ENCODE data around the gene UBL4A. TPM values are rescaled to one million over a fixed set of nuclear protein-coding genes. Genes with fewer than 3 reads are reported as not detected.
A peak's percentile ranks its signal among the peaks of the same experiment; 100 is the strongest.

UBL4A gene
- total and polyA plus RNA-seq, 9 of the 15 experiments (the other 6 are each of a cell fraction or from before 2014, with no cell fraction given): 15.2 to 140 (median 100) TPM

GRCh38 chrX:154511761-154512160, 25.3 kb upstream of the UBL4A start:
- H2AFZ ChIP-seq (ENCODE audit: low read depth, low read length): no peak overlapping the region
- POLR2A ChIA-PET: interaction anchor here (1.1 kb wide), 1 partner anchor 10 kb away, joined by 4 read pairs; no protein-coding TSS in a partner anchor

More at GRCh38 chrX:154511761-154512160, 25.3 kb upstream of the UBL4A start:
- no peak overlapping the region for H3K4me2 ChIP-seq (ENCODE audit: insufficient read depth, low read length)
- no peaks in the 10 kb centered on the region; the same call in 1 of the 2 replicates for H4K20me1 ChIP-seq (replicated peaks; ENCODE audit: control insufficient read depth, insufficient read depth, low read length)
- in situ Hi-C loops (cut with MboI) (no loop called here), intact Hi-C loops (cut with micrococcal nuclease) (no loop called here)
- no peak overlapping the region for H3K4me3 ChIP-seq
- H3K9me1 ChIP-seq (ENCODE audit: control insufficient read depth, insufficient read depth, low read length): no peaks in the 10 kb centered on the region
- no TSS peak for BruUV-seq (replicated peaks)
- H3K36me3 ChIP-seq (ENCODE audit: control insufficient read depth, insufficient read depth, low read length): peaks cover 50% of the 10 kb centered on the region; the same call in 2 of the 3 replicates
- DNase-seq (ENCODE audit: extremely low read depth in 1 of 4, low spot score in 3 of 4): no peak
- peaks cover 9 to 29% of the 10 kb centered on the region in 2 experiments; a peak in 4 of 5 replicates for H3K4me1 ChIP-seq (replicated peaks in 1 of 2; ENCODE audit: control insufficient read depth in 2 of 2, insufficient read depth in 2 of 2, low read length in 2 of 2)
- 88% methylated on average over 11 of the region's 12 CpGs for WGBS (ENCODE audit: insufficient coverage, low coverage, missing lambda C conversion rate)
- H3K27ac ChIP-seq (ENCODE audit: extremely low read depth, low read depth, low read length): peak overlapping the region; percentile 39; the same call in 2 of the 3 replicates
- CTCF ChIA-PET (ENCODE audit: low intra/inter-chr PET ratio): no interaction called here
- no peak for FAIRE-seq
- H3K9me3 ChIP-seq (replicated peaks; ENCODE audit: control insufficient read depth, insufficient read depth, low read depth, low read length): no peaks in the 10 kb centered on the region
- TF ChIP-seq RNF219 (CRISPR knock-in tag; IDR thresholded peaks at IDR 0.05): no peak
- 0 out of 2 replicates have a peak, but pooled peaks have one; percentile 24 for TF ChIP-seq RBFOX2 (IDR thresholded peaks at IDR 0.05; ENCODE audit: low read depth, low read length)
- H3K79me2 ChIP-seq (ENCODE audit: control insufficient read depth, insufficient read depth, low read length): peaks cover 25% of the 10 kb centered on the region
- H3K9ac ChIP-seq (ENCODE audit: insufficient read depth in 1 of 2, low read depth in 2 of 2, low read length in 2 of 2): peak overlapping the region in 1 of 2 experiments; percentile 85; a peak in 1 of 4 replicates
- no peak for ATAC-seq
- no peaks in the 10 kb centered on the region for H3K27me3 ChIP-seq (ENCODE audit: control insufficient read depth in 2 of 2, insufficient read depth in 2 of 2, low read length in 2 of 2)
